ENCODE data around the gene TTF2.

DNA sequence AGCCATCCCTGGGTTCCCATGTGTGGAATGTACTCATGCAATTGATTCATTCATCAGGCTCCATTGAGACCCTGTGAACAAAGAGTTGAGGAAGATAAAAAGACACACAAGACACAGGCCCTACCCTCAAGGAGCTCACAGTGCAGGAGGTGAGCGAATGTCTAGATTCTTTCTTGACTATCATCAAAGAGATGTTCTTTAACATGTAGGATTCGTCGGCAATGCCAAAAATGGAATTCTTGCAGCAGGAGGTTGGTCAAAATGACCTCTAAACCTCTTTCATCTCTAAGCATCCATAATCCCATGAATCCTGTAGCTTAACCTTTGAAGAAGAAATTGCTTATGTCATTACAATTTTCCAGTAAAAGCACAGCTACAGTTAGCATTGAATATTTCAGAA is 27.9 kb upstream of the TTF2 start:
- TF ChIP-seq CTCF (IDR thresholded peaks at IDR 0.05) (no peak), POLR2A (IDR thresholded peaks at IDR 0.05) (no peak), EP300 (IDR thresholded peaks at IDR 0.05) (no peak)

Data from ovary (tissue), 3 donors.